Activated CD4-positive, alpha-beta T cell treated with anti-CD3 and anti-CD28 coated beads, Interleukin-2, amount 10 ng/mL, durations not matched to agents 24 days and 14 days (primary cell): ENCODE results near the gene ABLIM2. TPM values are rescaled to one million over a fixed set of nuclear protein-coding genes. Genes with fewer than 3 reads are reported as not detected.

ENCODE experiments used
- DNase-seq: peaks from one replicate; pipeline ENCODE4 v3.0.0; 2022
- H3K27ac Mint-ChIP-seq: one replicate; pipeline ENCODE4 v1.8.0; 2022; ENCODE audit warnings: mild to moderate bottlenecking, mixed read lengths
- H3K27me3 Mint-ChIP-seq: one replicate; pipeline ENCODE4 v1.8.0; 2022; ENCODE audit warnings: mixed read lengths
- H3K36me3 Mint-ChIP-seq: one replicate; pipeline ENCODE4 v1.8.0; 2022; ENCODE audit warnings: low read depth, mild to moderate bottlenecking, mixed read lengths
- H3K4me1 Mint-ChIP-seq: one replicate; pipeline ENCODE4 v1.8.0; 2021; ENCODE audit warnings: mixed read lengths
- H3K4me3 Mint-ChIP-seq: one replicate; pipeline ENCODE4 v1.8.0; 2022; ENCODE audit warnings: mild to moderate bottlenecking, moderate library complexity, mixed read lengths
- H3K9me3 Mint-ChIP-seq: one replicate; pipeline ENCODE4 v1.8.0; 2021; ENCODE audit warnings: mixed read lengths
- intact Hi-C: fragments of 100-400 bp; cut with micrococcal nuclease; formaldehyde crosslinking; loops from one replicate; pipeline ENCODE4 v1.15.1; 2023
- total RNA-seq: library from RNA; stranded (reverse); gene quantifications from 2 replicates; pipeline ENCODE4 v1.2.3, GENCODE V29; 2022

ABLIM2 gene
- total RNA-seq, 1 donor from 2014 or later, result 0.63 TPM

- no peak for DNase-seq
- H3K4me3 Mint-ChIP-seq, result no peak overlapping the region
- no peaks in the 10 kb centered on the region for H3K27me3 Mint-ChIP-seq
- intact Hi-C loops, result no loop called here
- H3K27ac Mint-ChIP-seq, result no peak overlapping the region
- no peaks in the 10 kb centered on the region for H3K9me3 Mint-ChIP-seq
- no peaks in the 10 kb centered on the region for H3K36me3 Mint-ChIP-seq
- no peaks in the 10 kb centered on the region for H3K4me1 Mint-ChIP-seq
These were observed 30.3 kb downstream of the ABLIM2 start for GRCh38 chr4:8128100-8128856.

GRCh38 chr4:8127051-8127826 lies 31.4 kb downstream of the ABLIM2 start:
- H3K27me3 Mint-ChIP-seq, result no peaks in the 10 kb centered on the region
- H3K4me3 Mint-ChIP-seq, result no peak overlapping the region
- no peaks in the 10 kb centered on the region for H3K9me3 Mint-ChIP-seq
- no peak overlapping the region for H3K27ac Mint-ChIP-seq
- intact Hi-C loops, result no loop called here
- no peaks in the 10 kb centered on the region for H3K4me1 Mint-ChIP-seq
- DNase-seq, result no peak
- no peaks in the 10 kb centered on the region for H3K36me3 Mint-ChIP-seq

- no peaks in the 10 kb centered on the region for H3K4me1 Mint-ChIP-seq
These were observed 32.1 kb downstream of the ABLIM2 start for GRCh38 chr4:8126523-8126922.

GRCh38 chr4:8125526-8126056 lies 33.0 kb downstream of the ABLIM2 start:
- no peak for DNase-seq
- Mint-ChIP-seq H3K27me3 (no peaks in the 10 kb centered on the region), H3K9me3 (no peaks in the 10 kb centered on the region), H3K4me1 (no peaks in the 10 kb centered on the region), H3K27ac (no peak overlapping the region), H3K36me3 (no peaks in the 10 kb centered on the region), H3K4me3 (no peak overlapping the region)
- intact Hi-C loops, result no loop called here

More at GRCh38 chr4:8126523-8126922, 32.1 kb downstream of the ABLIM2 start:
- DNase-seq, result no peak
- Mint-ChIP-seq H3K27ac (no peak overlapping the region), H3K9me3 (no peaks in the 10 kb centered on the region), H3K36me3 (no peaks in the 10 kb centered on the region), H3K27me3 (no peaks in the 10 kb centered on the region), H3K4me3 (no peak overlapping the region)
- intact Hi-C loops, result no loop called here

GRCh38 chr4:8123870-8124269 lies 34.7 kb downstream of the ABLIM2 start:
- Mint-ChIP-seq H3K27me3 (no peaks in the 10 kb centered on the region), H3K27ac (no peak overlapping the region), H3K36me3 (no peaks in the 10 kb centered on the region), H3K4me3 (no peak overlapping the region), H3K4me1 (no peaks in the 10 kb centered on the region), H3K9me3 (no peaks in the 10 kb centered on the region)
- DNase-seq, result no peak
- intact Hi-C loops, result no loop called here

- no peak overlapping the region for H3K27ac Mint-ChIP-seq
- intact Hi-C loops, result no loop called here
These were observed 35.2 kb downstream of the ABLIM2 start for GRCh38 chr4:8123389-8123788.

GRCh38 chr4:8122746-8123145 lies 35.9 kb downstream of the ABLIM2 start:
- H3K36me3 Mint-ChIP-seq, result no peaks in the 10 kb centered on the region
- no peak overlapping the region for H3K27ac Mint-ChIP-seq
- no peak for DNase-seq
- H3K4me1 Mint-ChIP-seq, result no peaks in the 10 kb centered on the region
- no peaks in the 10 kb centered on the region for H3K27me3 Mint-ChIP-seq
- no peaks in the 10 kb centered on the region for H3K9me3 Mint-ChIP-seq
- H3K4me3 Mint-ChIP-seq, result no peak overlapping the region
- intact Hi-C loops, result no loop called here

More at GRCh38 chr4:8123389-8123788, 35.2 kb downstream of the ABLIM2 start:
- Mint-ChIP-seq H3K9me3 (no peaks in the 10 kb centered on the region), H3K36me3 (no peaks in the 10 kb centered on the region), H3K4me1 (no peaks in the 10 kb centered on the region), H3K27me3 (no peaks in the 10 kb centered on the region), H3K4me3 (no peak overlapping the region)
- no peak for DNase-seq

- Mint-ChIP-seq H3K4me1 (peaks cover 6% of the 10 kb centered on the region), H3K36me3 (no peaks in the 10 kb centered on the region), H3K4me3 (no peak overlapping the region), H3K9me3 (no peaks in the 10 kb centered on the region), H3K27me3 (no peaks in the 10 kb centered on the region), H3K27ac (no peak overlapping the region)
- intact Hi-C loops, result no loop called here
- no peak for DNase-seq
These were observed 37.2 kb downstream of the ABLIM2 start for GRCh38 chr4:8121292-8122015.

- H3K27ac Mint-ChIP-seq, result no peak overlapping the region
- H3K9me3 Mint-ChIP-seq, result no peaks in the 10 kb centered on the region
- intact Hi-C loops, result no loop called here
- DNase-seq, result no peak
- H3K4me3 Mint-ChIP-seq, result no peak overlapping the region
- H3K4me1 Mint-ChIP-seq, result peaks cover 6% of the 10 kb centered on the region
- H3K27me3 Mint-ChIP-seq, result no peaks in the 10 kb centered on the region
- no peaks in the 10 kb centered on the region for H3K36me3 Mint-ChIP-seq
These were observed 38.1 kb downstream of the ABLIM2 start for GRCh38 chr4:8120501-8120900.

- H3K36me3 Mint-ChIP-seq, result no peaks in the 10 kb centered on the region
- no peak overlapping the region for H3K27ac Mint-ChIP-seq
- no peaks in the 10 kb centered on the region for H3K9me3 Mint-ChIP-seq
- no peak overlapping the region for H3K4me3 Mint-ChIP-seq
- H3K4me1 Mint-ChIP-seq, result peaks cover 6% of the 10 kb centered on the region
- intact Hi-C loops, result no loop called here
- no peak for DNase-seq
- no peaks in the 10 kb centered on the region for H3K27me3 Mint-ChIP-seq
These were observed 38.7 kb downstream of the ABLIM2 start for GRCh38 chr4:8119877-8120276.

GRCh38 chr4:8118531-8118930 lies 40.1 kb downstream of the ABLIM2 start:
- Mint-ChIP-seq H3K27ac (no peak overlapping the region), H3K9me3 (no peaks in the 10 kb centered on the region), H3K27me3 (no peaks in the 10 kb centered on the region), H3K4me1 (peaks cover 6% of the 10 kb centered on the region), H3K36me3 (no peaks in the 10 kb centered on the region), H3K4me3 (no peak overlapping the region)
- no peak for DNase-seq
- intact Hi-C loops, result no loop called here

- H3K9me3 Mint-ChIP-seq, result no peaks in the 10 kb centered on the region
- DNase-seq, result no peak
- no peaks in the 10 kb centered on the region for H3K36me3 Mint-ChIP-seq
- H3K4me3 Mint-ChIP-seq, result no peak overlapping the region
- no peak overlapping the region for H3K27ac Mint-ChIP-seq
- intact Hi-C loops, result no loop called here
- H3K4me1 Mint-ChIP-seq, result peaks cover 6% of the 10 kb centered on the region
- H3K27me3 Mint-ChIP-seq, result no peaks in the 10 kb centered on the region
These were observed 40.6 kb downstream of the ABLIM2 start for GRCh38 chr4:8118035-8118434.

- DNase-seq, result peak; percentile 83
- Mint-ChIP-seq H3K27me3 (no peaks in the 10 kb centered on the region), H3K36me3 (no peaks in the 10 kb centered on the region), H3K9me3 (no peaks in the 10 kb centered on the region), H3K4me3 (peak overlapping the region; percentile 28), H3K27ac (no peak overlapping the region), H3K4me1 (peaks cover 6% of the 10 kb centered on the region)
- intact Hi-C loops, result no loop called here
These were observed 41.3 kb downstream of the ABLIM2 start for GRCh38 chr4:8117278-8117682.

GRCh38 chr4:8115916-8116315 lies 42.7 kb downstream of the ABLIM2 start:
- Mint-ChIP-seq H3K9me3 (no peaks in the 10 kb centered on the region), H3K27ac (no peak overlapping the region), H3K4me1 (peaks cover 6% of the 10 kb centered on the region), H3K36me3 (no peaks in the 10 kb centered on the region), H3K4me3 (no peak overlapping the region), H3K27me3 (no peaks in the 10 kb centered on the region)
- intact Hi-C loops, result no loop called here
- DNase-seq, result no peak
